ENCODE data around the gene ZWILCH.
A peak's percentile ranks its signal among the peaks of the same experiment; 100 is the strongest.
"Not testable (repeated sequence)": the region's sequence is repeated elsewhere in the genome, so short reads cannot be mapped to it uniquely, and the experiment has no call there.

ZWILCH gene

DNA sequence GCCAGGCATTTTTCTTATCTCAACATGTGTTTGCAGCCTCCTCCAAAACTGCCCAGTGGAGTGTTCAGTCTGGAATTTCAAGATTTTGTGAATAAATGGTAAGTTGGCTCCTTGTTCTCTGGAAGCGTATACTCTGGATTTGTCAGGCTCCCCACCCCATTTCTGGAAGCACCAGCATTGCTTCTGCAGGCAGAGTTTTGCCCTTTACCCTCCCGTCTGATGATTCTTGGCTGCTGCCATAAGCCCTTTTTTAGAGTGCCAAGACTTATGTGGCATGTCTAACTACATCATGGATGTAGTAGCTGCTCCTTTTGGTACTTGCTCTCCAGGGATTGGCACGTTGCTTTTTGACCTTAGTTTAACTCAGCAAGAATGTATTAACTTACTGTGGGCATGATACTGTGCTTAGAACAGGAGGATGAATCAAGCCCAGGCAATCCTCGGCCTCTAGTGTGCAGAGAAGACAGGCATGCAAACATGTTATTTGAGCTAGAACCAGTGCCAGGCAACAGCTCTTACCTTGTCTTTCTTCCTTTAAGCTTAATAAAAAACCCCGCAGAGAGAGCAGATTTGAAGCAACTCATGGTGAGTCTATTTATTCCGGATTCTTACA is 15.8 kb upstream of the ZWILCH start:
- no peak for DNase-seq

DNA sequence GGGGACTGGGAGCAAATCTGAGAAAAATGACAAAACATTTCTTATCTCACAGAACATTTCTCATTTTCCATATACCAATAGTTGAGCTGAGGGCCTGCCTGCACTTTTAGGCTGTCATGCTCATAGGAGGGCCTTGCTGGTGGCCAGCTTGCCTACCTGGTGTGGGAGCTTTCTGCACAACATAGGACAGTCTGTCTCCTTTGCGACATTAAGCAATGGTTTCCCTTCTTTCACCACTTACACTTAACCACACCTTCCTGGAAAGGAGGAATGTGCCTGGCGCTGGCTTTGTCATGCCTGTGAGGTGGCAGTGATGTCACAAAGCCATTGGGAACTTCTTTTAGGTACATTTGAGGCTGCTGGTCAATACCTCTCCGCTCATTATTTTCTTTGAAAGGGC is 13.3 kb upstream of the ZWILCH start:
- DNase-seq: no peak

DNA sequence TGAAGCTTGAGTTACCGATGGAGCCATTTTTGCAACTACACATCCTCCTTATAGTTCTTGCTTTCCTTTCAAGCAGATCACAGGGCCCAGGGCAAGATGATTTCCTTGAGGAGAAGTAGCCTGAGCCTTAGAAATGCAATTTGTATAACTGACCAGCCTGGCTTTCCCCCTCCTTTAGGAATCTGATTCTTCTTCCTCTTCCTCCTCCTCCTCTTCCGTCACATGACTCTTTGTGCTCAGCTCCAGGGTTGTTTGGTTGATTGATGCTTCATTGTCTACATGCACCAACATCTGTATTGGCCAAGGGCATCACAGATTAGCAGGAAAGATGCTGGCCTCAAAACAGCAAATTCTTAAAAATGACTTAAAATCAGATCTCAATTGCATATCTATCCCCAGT is 10.9 kb upstream of the ZWILCH start:
- no peak for DNase-seq

DNA sequence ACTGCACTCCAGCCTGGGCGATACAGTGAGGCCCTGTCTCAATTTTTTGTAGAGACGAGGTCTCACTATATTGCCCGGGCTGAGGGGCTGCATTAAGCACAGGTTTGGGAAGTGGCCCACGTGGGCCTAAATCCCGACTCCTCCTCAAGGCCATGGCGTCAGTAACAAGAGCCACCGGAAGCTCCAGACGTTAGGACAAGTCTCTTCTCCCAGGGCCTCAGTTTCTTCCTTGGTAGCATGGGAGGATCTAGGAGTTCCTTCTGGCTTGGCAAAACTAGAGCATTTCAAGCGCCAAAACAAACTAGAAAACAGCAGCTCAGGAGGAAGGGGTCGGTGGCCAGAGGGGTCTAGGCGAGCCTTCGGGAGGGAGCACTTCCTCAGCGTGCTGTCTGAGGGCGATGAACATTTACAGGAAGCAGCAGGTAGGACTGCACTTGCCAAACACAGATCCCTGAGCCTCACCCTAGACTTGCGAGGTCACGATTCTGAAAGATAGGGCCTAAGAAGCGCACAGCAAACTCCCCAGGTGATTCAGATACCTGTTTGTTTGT is 8.1 kb upstream of the ZWILCH start:
- DNase-seq: no peak

DNA sequence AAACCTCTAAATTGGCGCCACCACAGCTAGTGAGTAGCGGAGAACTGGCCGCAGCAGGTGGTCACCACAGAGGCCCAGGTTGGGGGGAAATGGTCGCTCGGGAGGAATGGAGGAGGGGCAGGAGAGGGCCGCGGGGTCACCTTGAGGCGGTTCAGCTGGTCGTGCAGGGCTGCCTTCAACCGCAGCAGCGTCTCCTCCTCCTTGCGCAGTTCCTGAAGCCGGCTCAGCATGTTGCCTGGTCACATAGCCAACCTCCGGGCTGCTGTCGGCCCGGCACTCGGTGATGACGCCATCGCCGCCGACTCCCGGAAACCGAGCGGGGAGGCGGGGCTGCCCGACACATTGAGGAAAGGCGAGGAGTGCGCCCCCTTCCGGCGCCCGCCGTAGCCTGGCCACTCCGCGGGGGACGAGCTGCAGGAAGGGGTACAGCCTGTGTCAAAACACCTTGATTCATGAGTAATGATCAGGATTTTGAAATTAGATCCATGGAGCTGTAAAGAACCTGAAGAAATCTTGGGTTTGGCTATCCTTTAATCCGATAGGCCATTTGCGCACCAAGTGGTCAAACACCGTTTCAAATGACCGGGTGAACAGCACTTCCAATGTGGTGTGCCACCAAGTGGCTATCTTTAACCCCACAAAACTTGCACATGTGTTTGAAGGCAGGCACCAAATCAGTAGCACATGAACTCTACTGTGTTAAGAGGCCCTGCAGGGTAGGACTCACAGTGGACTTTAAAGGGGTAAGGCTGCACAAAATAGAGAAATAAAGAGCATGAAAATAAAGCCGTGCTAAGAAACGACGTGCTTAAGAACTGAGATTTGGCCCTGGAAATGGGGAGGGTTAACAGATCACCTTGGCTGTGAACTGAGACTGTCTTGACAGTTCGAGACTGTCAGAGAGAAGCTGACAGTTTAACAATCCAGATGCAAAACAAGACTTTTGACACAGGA is 7.3 kb upstream of the ZWILCH start, which contains the start of gene SNAPC5:
Gene SNAPC5, minus strand, starts transcription at position 261 of the 954 bp plus-strand sequence. Its CDS starts 31 bp downstream, at position 230.
- DNase-seq: peak; percentile 96

DNA sequence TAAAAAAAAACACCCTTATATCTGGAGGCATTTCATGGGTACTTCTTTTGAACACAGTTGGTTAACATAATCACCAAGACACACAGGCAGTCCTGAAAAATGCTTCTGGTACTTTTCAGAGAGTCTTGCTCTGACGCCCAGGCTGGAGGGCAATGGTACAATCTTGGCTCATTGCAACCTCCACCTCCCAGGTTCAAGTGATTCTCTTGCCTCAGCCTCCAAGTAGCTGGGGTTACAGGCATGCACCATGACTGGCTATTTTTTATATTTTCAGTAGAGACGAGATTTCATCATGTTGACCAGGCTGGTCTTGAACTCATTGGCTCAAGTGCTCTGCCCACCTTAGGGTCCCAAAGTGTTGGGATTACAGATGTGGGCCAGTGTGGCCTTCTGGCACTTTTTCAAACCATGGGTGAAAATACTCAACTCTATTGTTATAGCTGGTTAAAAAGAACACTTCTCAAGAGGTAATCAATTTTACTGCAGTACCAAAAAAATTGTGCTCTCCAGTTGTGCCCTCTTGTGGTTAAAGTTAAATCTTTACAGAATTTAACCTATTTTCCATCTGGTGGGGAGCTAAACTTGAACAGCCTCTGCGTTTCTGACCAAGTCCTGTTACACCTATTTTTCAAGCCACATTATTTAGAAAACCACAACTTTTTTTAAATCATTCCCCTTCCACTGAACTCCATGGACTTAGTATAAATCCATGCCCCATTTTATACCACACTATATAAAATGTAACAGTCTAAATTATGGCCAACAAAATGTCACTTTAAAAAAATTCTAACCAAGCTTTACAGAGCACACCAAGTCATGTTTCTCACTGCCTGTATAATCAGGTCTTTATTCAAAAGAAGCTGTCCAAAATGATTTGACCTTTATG is 6.4 kb upstream of the ZWILCH start:
- DNase-seq: no peak

DNA sequence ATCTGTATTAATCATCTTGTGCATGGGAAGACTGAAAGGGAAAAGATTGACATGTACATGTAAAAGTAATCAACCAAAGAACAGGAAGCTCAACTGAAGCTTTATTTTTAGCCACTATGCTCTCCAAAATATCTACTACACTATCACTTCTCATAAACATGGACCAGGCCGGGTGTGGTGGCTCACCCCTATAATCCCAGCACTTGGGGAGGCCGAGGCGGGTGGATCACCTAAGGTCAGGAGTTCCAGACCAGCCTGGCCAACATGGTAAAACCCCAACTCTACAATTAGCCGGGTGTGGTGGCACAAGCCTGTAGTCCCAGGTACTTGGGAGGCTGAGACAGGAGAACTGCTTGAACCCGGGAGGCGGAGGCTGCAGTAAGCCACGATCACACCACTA is 4.8 kb upstream of the ZWILCH start:
- DNase-seq: not testable (repeated sequence)

DNA sequence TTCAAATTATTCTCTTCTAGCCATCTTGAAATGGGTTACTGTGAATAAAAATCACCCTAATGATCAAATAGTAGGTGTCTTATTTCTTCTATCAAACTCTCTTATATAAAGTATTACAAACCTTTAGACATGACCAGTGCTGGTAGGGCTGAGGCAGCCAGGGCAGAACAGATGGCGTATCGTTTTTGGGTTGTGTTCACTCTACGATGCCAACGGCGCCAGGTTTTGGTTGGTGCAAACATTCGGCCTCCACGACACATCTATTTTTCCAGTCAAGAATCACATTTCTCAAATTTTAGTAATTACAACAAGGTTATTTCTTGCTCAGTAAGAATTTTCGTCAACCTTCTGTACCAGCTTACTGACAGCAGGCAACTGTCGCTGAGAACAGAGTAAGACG is 2.6 kb upstream of the ZWILCH start:
- DNase-seq: no peak

DNA sequence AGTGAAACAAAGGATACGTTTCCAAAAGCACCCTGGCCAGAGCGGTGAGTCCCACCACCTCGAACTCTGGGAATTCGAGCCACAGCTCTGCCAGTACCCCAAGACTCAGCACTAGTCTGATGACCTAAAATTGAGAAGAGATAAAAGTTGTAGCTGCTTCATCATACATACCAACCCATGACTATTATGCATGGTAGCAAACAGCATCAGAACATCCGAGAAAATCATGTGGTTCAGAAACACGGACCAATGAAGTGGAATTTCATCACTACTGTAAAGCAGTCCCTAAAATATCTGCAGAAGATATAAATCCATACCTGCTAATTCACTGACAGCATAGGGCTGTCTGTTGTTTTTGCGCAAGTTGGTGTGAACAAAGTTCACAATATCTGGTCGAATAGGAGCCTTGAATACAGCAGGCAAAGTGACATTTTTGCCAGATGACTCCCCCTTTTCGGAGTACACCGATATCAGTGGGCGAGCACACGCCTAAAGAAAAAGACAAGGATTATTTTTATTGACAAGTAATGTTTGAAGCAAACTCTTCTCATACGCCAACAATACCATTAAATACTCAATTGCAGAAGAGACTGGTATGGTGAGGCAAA is 2.0 kb upstream of the ZWILCH start:
- not testable (repeated sequence) for DNase-seq

DNA sequence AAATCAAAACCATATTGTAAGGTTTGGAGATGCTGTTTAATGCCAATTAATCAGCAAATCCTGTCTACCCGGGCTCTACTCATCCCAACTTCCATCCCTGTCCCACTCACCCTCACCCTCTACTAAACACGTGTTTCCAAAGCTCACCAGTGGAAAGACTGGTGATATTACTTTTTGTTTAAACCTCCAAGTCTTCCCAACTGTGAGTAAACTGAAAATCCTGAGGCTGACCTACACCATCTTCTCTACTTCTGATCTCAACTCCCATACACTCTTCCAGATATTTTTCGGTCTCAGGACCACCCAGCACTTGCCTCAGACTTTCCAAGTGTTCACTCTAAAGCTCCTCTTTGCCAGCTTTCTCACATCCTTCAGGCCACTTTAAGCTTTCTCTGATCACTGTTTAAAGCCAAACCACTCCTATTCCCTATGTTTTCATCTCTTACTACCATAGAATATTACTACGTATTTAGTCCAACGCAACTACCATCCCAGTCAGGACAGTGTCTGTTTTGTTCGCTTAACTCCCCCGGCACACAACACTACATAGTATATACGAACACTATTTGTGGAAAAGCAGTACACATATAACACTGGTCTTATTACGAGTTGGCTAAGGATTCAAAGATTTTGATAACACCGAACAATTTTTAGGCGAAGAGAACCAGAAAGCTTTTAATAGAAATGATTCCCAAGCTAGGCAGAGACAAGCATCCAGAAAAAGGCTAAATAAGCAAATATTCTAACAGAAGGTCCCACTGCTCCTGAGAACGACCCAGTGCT is 1.2 kb upstream of the ZWILCH start:
- no peak for DNase-seq

DNA sequence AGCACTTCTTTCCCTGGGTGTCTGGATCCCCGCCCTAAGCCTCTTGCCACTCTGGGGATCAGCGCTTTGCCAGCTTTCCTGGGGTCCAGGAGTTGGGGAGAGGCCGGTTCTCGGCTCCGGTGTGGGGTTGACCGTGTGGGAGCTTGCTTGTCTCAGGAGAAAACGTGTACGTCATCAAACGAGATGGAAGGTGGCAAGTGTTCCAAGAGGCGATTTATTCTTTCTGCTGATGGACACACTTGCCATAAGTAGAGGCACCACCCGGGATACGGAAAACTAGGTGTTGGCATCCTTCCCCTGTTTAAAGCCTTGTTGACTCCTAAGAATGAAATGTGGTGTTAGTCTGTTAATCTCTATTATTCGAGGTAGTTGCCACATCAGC is 295 bp downstream of the ZWILCH start:
- no peak for DNase-seq

DNA sequence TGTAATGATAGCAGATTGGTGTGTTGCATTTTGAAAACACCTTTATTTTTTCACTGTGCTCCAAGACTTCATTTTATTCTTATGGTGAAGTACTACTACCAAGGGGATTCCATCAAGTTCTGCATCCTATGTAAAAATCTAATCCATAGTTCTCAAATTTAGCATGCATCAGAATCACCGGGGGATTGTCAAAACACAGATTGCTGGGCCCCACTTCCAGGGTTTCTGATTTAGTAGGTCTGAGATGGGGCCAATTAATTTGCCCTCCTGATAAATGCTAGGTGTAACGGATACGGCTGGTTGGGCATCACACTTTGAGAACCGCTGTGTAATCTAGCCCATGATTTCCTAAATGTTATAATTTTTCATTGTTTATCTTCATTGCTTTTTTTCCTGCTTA is 692 bp downstream of the ZWILCH start:
- no peak for DNase-seq

DNA sequence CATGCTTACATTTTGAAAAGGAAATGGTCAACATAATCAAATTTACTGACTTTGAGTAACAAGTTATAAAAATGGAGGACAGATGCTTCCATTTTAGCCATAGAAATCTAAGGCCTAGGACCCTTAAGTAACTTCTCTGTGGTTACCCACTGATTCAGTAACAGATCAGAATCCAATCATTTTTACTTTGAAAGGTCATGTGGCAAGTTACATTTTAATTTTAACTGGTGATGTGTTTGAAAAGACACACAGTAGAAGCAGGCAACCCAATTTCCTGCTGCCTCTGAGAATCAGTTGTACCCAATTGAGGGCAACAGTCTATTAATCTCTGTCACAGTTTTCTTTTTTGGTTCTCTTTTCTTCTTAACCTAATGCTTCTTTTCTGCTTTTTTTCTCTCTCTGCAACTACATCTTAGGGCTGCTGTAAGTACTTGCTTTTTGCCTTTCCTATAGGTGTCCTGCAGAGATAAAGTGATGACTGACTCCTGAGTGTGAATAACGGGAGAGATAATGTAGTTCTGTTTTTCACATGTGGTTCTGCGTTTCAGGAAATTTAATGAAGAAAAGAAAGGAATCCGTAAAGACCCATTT is 3.3 kb downstream of the ZWILCH start:
- DNase-seq: no peak

DNA sequence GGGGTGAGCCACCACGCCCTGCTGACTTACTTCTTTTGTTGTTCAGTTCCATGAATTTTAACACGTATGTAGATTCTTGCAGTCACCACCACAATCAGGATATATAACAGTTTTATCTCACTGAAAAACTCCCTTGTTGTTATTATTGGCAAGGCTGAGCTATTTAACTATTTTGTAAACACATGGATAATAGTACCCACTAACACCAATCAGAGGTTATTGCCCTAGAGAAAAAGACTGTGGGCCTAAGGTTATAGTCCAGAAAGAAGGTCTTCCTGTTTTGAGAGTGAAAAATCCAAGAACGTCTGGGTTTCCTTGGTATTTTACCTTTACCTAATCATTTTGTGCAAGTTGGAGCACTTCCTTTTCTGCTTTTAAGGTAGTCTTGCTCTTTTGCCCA is 9.5 kb downstream of the ZWILCH start:
- no peak for DNase-seq

DNA sequence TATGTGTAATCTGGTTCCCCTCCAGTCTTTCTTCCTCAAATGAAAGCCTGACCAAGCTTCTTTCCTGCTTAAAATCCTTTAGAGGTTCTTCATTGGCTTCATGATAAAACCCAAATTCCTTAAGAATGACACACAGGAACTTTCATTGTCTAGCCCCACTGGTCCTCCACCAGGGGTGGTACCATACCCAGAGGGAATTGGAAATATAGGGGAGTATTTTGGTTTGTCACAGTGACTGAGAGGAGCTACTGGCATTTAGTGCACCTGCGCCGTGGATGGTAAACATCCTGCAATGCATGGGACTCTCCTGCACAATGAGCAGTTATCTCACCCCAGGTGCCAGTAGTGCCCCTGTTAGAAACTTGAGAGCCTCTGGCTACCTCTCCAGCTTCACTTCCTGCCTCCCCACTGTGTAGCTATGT is 10.8 kb downstream of the ZWILCH start:
- no peak for DNase-seq

DNA sequence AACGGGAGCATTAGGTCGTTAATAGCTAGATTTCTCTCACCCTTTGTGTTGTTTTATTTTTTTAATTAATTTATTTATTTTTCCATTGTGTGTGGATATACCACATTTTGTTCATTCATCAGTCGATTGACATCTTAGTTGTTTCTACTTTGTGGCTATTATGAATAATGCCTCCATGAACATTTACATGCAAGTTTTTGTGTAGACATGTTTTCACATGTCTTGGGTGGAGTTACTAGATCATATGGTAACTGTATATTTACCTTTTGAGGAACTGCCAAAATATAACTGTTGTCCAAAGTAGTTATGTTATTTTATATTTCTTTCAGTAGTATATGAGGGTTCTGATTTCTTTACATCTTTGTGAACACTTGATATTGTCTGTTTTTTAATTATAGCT is 18.8 kb downstream of the ZWILCH start:
- DNase-seq: no peak

DNA sequence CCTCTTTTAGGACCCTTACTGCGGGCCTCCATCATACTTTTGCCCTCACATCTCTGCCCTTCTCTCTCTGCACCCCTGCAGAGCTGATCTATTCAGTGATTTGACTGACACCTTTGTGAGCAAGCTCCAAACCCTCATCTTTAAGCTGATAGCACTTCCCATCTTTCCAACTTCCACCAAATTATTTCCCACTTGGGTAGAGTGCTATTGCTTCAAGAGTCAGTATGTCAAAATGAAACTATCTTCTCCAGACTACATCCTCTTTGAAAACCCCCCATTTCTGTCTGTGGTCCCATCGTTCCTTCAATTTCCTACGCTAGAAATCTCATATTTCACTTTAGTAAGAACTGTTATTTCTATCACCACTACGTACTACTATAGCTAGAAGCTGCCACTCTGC is 19.7 kb downstream of the ZWILCH start:
- no peak for DNase-seq

DNA sequence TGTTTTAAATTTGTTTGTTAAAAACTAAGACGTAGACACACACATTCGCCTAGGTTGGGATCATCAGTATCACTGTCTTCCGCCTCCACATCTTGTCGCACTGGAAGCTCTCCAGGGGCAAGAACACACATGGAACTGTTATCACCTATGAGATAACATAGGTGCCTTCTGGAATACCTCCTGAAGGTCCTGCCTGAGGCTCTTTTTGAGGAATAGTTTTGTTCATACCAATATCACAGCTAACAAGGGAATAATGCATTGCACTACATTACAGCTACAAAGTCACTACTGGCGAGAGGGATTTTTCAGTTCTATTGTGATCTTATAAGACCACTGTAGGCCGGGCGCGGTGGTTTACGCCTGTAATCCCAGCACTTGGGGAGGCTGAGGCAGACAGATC is 29.9 kb downstream of the ZWILCH start:
- DNase-seq: no peak

DNA sequence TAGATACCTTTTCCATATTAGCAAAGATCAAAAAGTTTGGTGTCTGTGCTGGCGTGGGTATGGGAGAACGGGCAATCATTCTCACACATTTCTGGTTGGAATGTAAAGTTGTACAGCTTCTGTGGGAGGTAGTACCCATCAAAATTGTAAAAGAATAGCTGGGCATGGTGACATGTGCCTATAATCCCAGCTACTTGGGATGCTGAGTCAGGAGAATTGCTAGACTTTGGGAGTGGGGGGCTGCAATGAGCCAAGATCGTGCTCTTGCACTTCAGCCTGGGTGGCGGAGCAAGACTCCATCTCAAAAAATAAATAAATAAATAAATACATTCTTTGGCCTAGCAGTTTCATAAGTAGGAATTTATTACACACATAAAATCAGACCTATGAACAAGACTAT is 37.8 kb downstream of the ZWILCH start:
- DNase-seq: no peak

DNA sequence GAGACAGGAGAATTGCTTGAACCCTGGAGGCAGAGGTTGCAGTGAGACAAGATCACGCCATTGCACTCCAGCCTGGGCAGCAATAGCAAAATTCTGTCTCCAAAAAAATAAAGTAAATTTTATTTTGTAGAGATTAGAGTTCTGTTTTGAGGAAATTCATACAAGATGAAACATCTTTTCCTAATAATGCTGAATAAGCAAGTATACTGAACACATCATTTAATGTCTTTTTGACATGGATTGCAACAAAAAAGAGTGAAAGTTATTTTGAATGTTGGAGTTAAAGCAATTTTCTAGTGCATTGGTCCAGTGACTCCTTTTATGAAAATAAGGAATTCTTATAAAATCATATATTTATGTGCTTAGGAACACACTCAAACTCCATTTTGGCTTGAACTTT is 40.1 kb downstream of the ZWILCH start:
- no peak for DNase-seq

DNA sequence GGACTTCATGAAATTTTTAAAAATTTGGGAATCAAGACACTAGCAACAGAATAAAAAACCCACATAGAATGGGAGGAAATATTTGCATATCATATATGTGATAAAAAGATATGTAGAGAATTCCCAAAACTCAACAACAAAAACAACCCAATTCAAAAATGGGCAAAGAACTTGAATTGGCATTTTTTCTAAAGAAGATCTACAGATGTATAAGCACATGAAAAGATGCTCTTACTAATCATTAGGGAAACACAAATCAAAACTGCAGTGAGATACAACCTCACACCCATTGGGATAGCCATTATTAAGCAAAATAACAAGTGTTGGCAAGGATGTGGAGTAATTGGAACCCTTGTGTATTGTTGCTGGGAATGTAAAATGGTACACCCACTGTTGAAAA is 50.6 kb downstream of the ZWILCH start:
- DNase-seq: no peak

All from left hindlimb (tissue), 1 donor.